GM12878 (cell line): ENCODE data around the gene CAPN7. TPM values are rescaled to one million over a fixed set of nuclear protein-coding genes. Genes with fewer than 3 reads are reported as not detected.

ENCODE experiments used
- ATF3 ChIP-seq: IDR thresholded peaks from 2 replicates; pipeline ENCODE4 v1.6.1; 2011; ENCODE audit warnings: low read depth, mild to moderate bottlenecking, low read length, moderate library complexity, borderline replicate concordance; ENCODE audit errors: extremely low read depth
- ATF7 ChIP-seq: fragments of 450-650 bp; IDR thresholded peaks from 2 replicates; pipeline ENCODE4 v1.6.1; 2016; ENCODE audit warnings: low read depth, mild to moderate bottlenecking
- BCL11A ChIP-seq: IDR thresholded peaks from 2 replicates; pipeline ENCODE4 v1.6.1; 2011; ENCODE audit warnings: low read depth, low read length
- CBX3 ChIP-seq: fragments of 200-600 bp; sonication (generic); IDR thresholded peaks from 2 replicates; pipeline ENCODE4 v1.6.1; 2016; ENCODE audit warnings: low read depth, borderline replicate concordance
- E4F1 ChIP-seq: fragments of 450-650 bp; IDR thresholded peaks from 2 replicates; pipeline ENCODE4 v1.6.1; 2018; ENCODE audit warnings: borderline replicate concordance, mild to moderate bottlenecking; ENCODE audit not compliant: partially characterized antibody
- EED ChIP-seq: sonication (generic); IDR thresholded peaks from 2 replicates; pipeline ENCODE4 v1.6.1; 2016; ENCODE audit warnings: antibody characterized with exemption, low read depth
- ELK1 ChIP-seq: IDR thresholded peaks from 2 replicates; pipeline ENCODE4 v1.6.1; 2012; ENCODE audit warnings: low read depth, low read length, improper control_type of control experiment
- EZH2 ChIP-seq: IDR thresholded peaks from 2 replicates; pipeline ENCODE4 v1.6.1; 2012; ENCODE audit warnings: low read depth, mild to moderate bottlenecking, control low read depth, inconsistent platforms, low read length, borderline replicate concordance; ENCODE audit not compliant: control insufficient read depth
- GABPA ChIP-seq: IDR thresholded peaks from 2 replicates; pipeline ENCODE4 v1.6.1; 2014; ENCODE audit warnings: antibody characterized with exemption, low read depth, mild to moderate bottlenecking, inconsistent platforms
- HCFC1 ChIP-seq: fragments of 150-350 bp; IDR thresholded peaks from 2 replicates; pipeline ENCODE4 v1.6.1; 2014; ENCODE audit warnings: low read length
- LARP7 ChIP-seq: fragments of 450-650 bp; IDR thresholded peaks from 2 replicates; pipeline ENCODE4 v1.6.1; 2017; ENCODE audit warnings: mild to moderate bottlenecking
- MEF2A ChIP-seq: IDR thresholded peaks from 2 replicates; pipeline ENCODE4 v1.6.1; 2011; ENCODE audit warnings: low read depth, mild to moderate bottlenecking, low read length, moderate library complexity; ENCODE audit not compliant: insufficient read depth
- NFIC ChIP-seq: IDR thresholded peaks from 2 replicates; pipeline ENCODE4 v1.6.1; 2012; ENCODE audit warnings: low read depth, mild to moderate bottlenecking, inconsistent platforms, low read length, moderate library complexity
- NR2F1 ChIP-seq: fragments of 450-650 bp; conservative IDR thresholded peaks from 2 replicates; pipeline ENCODE4 v1.6.1; 2017; ENCODE audit warnings: mild to moderate bottlenecking
- NRF1 ChIP-seq: conservative IDR thresholded peaks from 2 replicates; pipeline ENCODE4 v1.6.1; 2011; ENCODE audit warnings: mild to moderate bottlenecking, low read depth, low read length, improper control_type of control experiment
- POLR2A ChIP-seq: IDR thresholded peaks from 2 replicates; pipeline ENCODE4 v1.6.1; 2011; ENCODE audit warnings: low read depth, mild to moderate bottlenecking, low read length
- RCOR1 ChIP-seq: conservative IDR thresholded peaks from 2 replicates; pipeline ENCODE4 v1.6.1; 2012; ENCODE audit warnings: low read depth, low read length, improper control_type of control experiment
- RFX5 ChIP-seq: IDR thresholded peaks from 2 replicates; pipeline ENCODE4 v1.6.1; 2011; ENCODE audit warnings: low read depth, low read length, improper control_type of control experiment
- SREBF1 ChIP-seq: IDR thresholded peaks from 2 replicates; pipeline ENCODE4 v1.6.1; 2012; ENCODE audit warnings: mild to moderate bottlenecking, low read length
- TCF7 ChIP-seq: IDR thresholded peaks from 2 replicates; pipeline ENCODE4 v1.6.1; 2014; ENCODE audit warnings: antibody characterized with exemption, borderline replicate concordance
- YY1 ChIP-seq: IDR thresholded peaks from 2 replicates; pipeline ENCODE4 v1.6.1; 2011; ENCODE audit warnings: low read depth, mild to moderate bottlenecking, low read length
- ZNF592 ChIP-seq: fragments of 450-650 bp; IDR thresholded peaks from 2 replicates; pipeline ENCODE4 v1.6.1; 2017; ENCODE audit warnings: mild to moderate bottlenecking, moderate library complexity
- ZSCAN29 ChIP-seq: fragments of 450-650 bp; IDR thresholded peaks from 2 replicates; pipeline ENCODE4 v1.6.1; 2017; ENCODE audit warnings: mild to moderate bottlenecking, moderate library complexity
- ZZZ3 ChIP-seq: IDR thresholded peaks from 2 replicates; pipeline ENCODE4 v1.6.1; 2011; ENCODE audit warnings: low read depth; ENCODE audit not compliant: control insufficient read depth, insufficient read length
- polyA plus RNA-seq, 11 experiments: library from polyadenylated mRNA; depleted of rRNA in 4 of 11; unstranded in 6 of 11; stranded (reverse) in 5 of 11; fragments of >200 nt; fragmentation: Nextera tagmentation in 4 of 11; fragmentation: Illumina TruSeq in 1 of 11; extraction: Ambion mirVana in 4 of 11; extraction: Trizol in 1 of 11; gene quantifications; 1 replicate in 1 of 11; 2 replicates in 10 of 11; pipeline versions ENCODE4 v1.2.1 to v1.2.3, GENCODE V29; 2011 to 2016; ENCODE audit warnings: inconsistent platforms in 2 of 11, missing spikeins in 2 of 11, low read depth in 1 of 11
- total RNA-seq, 4 experiments: library from RNA; depleted of rRNA in 3 of 4; stranded (reverse); fragments of >200 nt in 3 of 4; fragmentation: Illumina TruSeq in 1 of 4; extraction: Trizol in 1 of 4; gene quantifications; 2 replicates each; pipeline versions ENCODE4 v1.2.1 to v1.2.3, GENCODE V29; 2013 to 2021

CAPN7 gene
- total and polyA plus RNA-seq, 10 of the 15 experiments (the other 5 are each of a cell fraction or from before 2014, with no cell fraction given): 5.3 to 27.0 (median 18.2) TPM

GRCh38 chr3:15291589-15292541 is 85.8 kb downstream of the CAPN7 start (continued):
- TF ChIP-seq ZNF592 (no peak), E4F1 (no peak), LARP7 (no peak), ATF3 (no peak), ATF7 (no peak), RFX5 (no peak), BCL11A (peak; percentile 61; the same call in 1 of the 2 replicates), POLR2A (no peak), CBX3 (no peak), MEF2A (peak; percentile 49; the same call in 1 of the 2 replicates), NRF1 (no peak), ELK1 (no peak), YY1 (no peak), ZSCAN29 (no peak), SREBF1 (no peak), GABPA (no peak), NR2F1 (peak; percentile 61), ZZZ3 (no peak), RCOR1 (no peak), HCFC1 (no peak), NFIC (peak; percentile 85), EED (peak; percentile 97), EZH2 (no peak), TCF7 (no peak)
